GM12872 (cell line): ENCODE results near the gene VAT1L.
A peak's percentile ranks its signal among the peaks of the same experiment; 100 is the strongest.

Source experiments
- TF ChIP-seq, protein P1 (sequence below): IDR thresholded peaks from 3 replicates; pipeline ENCODE4 v1.5.1; 2011; ENCODE audit warnings: low read depth, mild to moderate bottlenecking, low read length, moderate library complexity; ENCODE audit not compliant: insufficient read depth

The VAT1L gene

DNA sequence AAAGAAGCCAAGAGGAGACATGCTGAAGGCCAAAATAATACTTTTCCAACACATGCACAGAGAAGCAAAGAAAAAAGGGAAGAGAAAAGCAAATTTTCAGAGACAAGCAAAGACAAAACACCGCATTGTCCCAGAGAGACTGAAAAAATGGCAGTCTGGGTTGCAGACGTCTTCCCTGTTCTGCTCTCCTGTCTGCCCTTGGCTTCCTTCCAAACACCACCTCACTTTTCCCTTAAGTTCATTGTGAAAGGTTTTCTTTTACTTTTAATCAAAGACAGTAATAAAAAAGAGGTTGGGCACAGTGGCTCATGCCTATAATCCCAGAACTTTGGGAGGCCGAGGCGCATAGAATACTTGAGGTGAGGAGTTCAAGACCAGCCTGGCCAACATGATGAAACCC is 21.2 kb upstream of the VAT1L start:
- TF ChIP-seq, protein P1, sequence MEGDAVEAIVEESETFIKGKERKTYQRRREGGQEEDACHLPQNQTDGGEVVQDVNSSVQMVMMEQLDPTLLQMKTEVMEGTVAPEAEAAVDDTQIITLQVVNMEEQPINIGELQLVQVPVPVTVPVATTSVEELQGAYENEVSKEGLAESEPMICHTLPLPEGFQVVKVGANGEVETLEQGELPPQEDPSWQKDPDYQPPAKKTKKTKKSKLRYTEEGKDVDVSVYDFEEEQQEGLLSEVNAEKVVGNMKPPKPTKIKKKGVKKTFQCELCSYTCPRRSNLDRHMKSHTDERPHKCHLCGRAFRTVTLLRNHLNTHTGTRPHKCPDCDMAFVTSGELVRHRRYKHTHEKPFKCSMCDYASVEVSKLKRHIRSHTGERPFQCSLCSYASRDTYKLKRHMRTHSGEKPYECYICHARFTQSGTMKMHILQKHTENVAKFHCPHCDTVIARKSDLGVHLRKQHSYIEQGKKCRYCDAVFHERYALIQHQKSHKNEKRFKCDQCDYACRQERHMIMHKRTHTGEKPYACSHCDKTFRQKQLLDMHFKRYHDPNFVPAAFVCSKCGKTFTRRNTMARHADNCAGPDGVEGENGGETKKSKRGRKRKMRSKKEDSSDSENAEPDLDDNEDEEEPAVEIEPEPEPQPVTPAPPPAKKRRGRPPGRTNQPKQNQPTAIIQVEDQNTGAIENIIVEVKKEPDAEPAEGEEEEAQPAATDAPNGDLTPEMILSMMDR = no peak

DNA sequence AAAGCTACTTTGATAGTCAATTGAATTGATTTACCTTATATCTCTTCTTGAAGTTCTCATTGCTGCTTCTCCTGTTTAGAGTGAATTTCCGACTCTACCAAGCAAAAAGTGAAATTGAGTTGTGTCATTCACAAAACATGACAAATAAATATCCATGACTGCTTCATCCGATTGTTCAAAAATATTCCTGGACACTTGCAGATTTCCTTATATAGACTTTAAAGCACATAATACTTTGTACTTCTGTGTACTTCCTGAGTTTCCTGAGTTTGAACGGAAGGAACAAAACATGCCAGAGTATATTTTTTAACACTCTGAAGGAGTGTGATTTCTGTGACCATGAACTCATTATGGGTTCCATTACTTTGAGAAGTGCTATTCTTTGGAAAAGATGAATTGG is 20.5 kb upstream of the VAT1L start:
- TF ChIP-seq, protein P1 = no peak

DNA sequence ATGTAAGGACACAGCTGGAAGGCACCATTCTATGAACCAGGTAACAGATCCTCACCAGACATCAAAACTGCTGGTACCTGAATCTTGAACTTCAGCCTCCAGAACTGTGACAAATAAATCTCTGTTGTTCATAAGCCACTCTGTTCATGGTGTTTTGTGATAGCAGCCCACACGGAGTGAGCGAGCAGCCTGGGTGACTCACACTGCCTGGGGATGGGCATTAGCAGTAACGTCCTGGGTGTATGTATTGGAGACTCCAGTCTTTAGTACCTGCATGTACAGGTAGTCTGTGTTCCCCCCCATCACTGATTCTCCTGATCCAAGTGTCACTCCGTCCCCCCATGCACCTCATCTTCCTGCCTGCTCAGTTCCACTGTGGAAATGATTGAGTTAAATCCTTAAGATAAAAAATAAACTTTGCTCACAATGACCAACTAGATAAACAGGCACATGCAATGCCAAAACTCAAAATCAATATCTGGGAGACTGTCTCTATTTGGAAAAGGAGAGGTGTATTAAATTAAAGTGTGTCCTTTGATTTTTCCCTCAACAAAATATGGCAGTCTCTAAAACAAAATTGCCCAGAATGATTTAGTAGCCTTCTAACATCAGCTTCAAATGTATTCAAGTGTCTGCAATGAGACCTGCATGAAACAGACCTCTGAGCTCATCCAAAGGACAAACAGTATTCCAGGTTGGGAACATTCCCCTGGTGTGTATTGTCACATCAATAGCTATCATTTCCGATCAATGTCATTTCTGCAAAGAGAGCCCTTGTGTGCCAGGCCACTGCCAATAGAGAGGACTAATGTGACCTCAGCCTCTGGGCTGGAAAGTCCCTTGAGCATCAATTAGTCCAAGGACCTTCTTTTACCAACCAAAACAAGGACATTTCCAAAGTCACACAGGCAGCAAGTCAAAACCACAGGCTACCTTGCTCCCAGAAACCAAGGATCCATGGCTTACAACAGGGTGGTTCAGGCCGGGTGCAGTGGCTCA is 12.2 kb upstream of the VAT1L start:
- TF ChIP-seq, protein P1 = no peak

DNA sequence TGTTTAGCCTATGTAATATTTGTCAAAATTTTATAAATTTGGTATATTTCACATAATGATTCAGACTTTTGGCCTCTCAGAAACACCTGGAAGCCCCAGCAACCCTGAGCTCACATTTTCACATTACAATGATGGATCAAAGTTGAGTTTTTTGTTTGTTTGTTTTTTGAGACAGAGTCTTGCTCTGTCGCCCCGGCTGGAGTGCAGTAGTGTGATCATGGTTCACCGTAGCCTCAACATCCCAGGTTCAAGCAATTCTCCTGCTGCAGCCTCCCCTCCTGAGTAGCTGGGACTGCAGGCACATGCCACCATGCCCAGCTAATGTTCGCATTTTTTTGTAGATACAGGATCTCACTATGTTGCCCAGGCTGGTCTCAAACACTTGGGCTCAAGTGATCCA is 10.6 kb upstream of the VAT1L start:
- TF ChIP-seq, protein P1 = no peak

DNA sequence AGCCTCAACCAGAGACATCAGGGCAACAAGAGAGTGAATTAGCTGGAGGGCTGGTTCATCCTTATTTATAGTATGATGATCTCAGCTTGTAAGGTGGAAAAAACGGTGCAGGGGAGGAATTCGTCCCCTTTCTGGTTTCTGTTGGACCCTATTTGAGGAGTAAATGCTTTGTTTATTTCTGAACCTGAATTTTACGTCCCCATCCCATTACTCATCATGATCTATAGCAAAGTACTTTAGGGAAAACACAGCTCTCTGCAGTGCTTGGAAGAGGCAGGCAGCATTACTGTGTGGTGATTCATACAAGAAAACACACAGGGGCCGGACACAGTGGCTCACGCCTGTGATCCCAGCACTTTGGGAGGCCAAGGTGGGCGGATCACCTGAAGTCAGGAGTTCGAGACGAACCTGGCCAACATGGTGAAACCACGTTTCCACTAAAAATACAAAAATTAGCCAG is 8.0 kb upstream of the VAT1L start:
- TF ChIP-seq, protein P1 = no peak

DNA sequence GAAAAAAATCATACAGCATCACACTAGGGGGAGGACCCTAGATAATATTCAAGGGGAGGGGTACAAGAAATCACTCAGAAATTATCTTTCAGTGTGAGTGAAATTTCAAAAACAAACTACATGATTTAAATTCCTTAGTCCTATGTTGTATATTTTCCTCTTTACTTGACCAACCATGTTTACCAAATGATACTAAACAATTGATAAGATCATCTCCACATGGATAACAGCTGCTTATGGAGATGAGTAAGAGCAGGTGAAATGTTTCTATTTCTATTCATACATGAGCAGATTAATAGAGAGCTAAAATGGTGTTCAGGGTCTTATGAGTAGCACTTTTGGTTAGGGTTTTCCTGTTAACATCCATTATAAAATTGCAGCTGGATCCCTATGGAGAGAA is 7.3 kb upstream of the VAT1L start:
- TF ChIP-seq, protein P1 = no peak

DNA sequence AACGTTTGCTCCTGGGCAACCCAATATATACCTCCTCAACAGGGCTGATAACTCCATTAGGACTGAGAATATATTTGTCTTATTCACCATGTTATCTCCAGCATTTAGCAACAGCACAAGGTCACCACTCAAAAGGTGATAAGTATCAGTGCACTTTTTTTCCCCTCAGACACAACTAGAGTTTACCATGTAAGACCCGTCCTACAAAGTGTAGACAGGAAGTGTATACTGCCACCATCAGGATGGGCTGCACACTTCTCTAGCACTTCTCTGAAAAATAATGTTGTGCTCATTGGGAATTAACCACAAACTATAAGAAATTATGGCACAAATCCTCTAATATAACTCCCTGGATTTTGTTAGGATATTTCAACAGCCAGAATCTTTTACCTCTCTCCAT is 5.7 kb upstream of the VAT1L start:
- TF ChIP-seq, protein P1 = peak; percentile 18; the same call in 1 of the 3 replicates
